B cell (primary cell): ENCODE results near the gene PCDH19.

Experiments used
- EZH2 ChIP-seq: IDR thresholded peaks from 2 replicates; pipeline ENCODE4 v1.6.1; 2012; ENCODE audit warnings: borderline replicate concordance, low read depth, mild to moderate bottlenecking, moderate library complexity, low read length; ENCODE audit not compliant: insufficient read depth, poor library complexity, severe bottlenecking
- TF ChIP-seq, protein P1 (sequence below): fragments of 200-600 bp; IDR thresholded peaks from one replicate; pipeline ENCODE4 v1.8.0; 2022; ENCODE audit warnings: antibody characterized with exemption, mild to moderate bottlenecking

DNA sequence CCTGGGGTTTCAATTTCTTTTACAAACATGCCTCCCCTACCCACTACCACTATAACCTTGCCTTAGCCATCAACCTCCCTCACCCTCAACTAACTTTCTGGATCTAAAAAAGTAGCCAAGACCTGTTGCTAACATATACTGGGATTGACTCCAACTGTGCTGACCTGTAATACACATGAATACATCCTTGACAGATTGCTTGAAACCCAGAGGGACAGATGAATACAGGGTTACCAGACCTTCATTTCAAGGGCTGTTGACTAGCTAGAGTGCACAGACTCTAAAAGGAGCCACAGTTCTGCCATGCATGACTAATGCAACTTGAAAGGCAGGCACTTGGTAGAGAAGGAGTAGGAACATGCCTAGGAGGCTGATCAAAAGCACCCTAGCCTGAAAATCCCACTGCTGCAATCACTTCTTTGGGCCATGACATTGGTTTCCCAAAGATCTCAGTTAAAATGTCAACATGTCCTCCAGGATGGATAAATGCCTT, 121.0 kb downstream of the PCDH19 start:
- TF ChIP-seq, protein P1, sequence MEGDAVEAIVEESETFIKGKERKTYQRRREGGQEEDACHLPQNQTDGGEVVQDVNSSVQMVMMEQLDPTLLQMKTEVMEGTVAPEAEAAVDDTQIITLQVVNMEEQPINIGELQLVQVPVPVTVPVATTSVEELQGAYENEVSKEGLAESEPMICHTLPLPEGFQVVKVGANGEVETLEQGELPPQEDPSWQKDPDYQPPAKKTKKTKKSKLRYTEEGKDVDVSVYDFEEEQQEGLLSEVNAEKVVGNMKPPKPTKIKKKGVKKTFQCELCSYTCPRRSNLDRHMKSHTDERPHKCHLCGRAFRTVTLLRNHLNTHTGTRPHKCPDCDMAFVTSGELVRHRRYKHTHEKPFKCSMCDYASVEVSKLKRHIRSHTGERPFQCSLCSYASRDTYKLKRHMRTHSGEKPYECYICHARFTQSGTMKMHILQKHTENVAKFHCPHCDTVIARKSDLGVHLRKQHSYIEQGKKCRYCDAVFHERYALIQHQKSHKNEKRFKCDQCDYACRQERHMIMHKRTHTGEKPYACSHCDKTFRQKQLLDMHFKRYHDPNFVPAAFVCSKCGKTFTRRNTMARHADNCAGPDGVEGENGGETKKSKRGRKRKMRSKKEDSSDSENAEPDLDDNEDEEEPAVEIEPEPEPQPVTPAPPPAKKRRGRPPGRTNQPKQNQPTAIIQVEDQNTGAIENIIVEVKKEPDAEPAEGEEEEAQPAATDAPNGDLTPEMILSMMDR: no peak
- no peak for TF ChIP-seq EZH2
